Natural killer cell (primary cell): ENCODE data around the gene PVRIG. TPM values are rescaled to one million over a fixed set of nuclear protein-coding genes. Genes with fewer than 3 reads are reported as not detected.
A peak's percentile ranks its signal among the peaks of the same experiment; 100 is the strongest.
"Not testable (repeated sequence)": the region's sequence is repeated elsewhere in the genome, so short reads cannot be mapped to it uniquely, and the experiment has no call there.

Experiments
- ATAC-seq, 3 donors: fragments of 150-1000 bp in 2 of 3; fragments of 200-7000 bp in 1 of 3; cut with Tn5 transposase; 1 replicate in 1 of 3; 2 replicates in 2 of 3; pipeline ENCODE4 v1.10.0; 2021; ENCODE audit warnings: mild to moderate bottlenecking in 2 of 3, moderate library complexity in 2 of 3
- DNase-seq, 2 donors: peaks; one replicate each; pipeline versions ENCODE4 v3.0.0 to v3.0.0-alpha.2; 2013 to 2021; ENCODE audit warnings: mixed read lengths in 1 of 2
- H3K27ac ChIP-seq: one replicate; pipeline ENCODE4 v1.5.1; 2013; ENCODE audit warnings: mild to moderate bottlenecking, low read length
- H3K27me3 ChIP-seq: one replicate; pipeline ENCODE4 v1.6.1; 2013; ENCODE audit warnings: low read length; ENCODE audit not compliant: control insufficient read depth, insufficient read depth
- H3K36me3 ChIP-seq: one replicate; pipeline ENCODE4 v1.6.1; 2013; ENCODE audit warnings: low read length; ENCODE audit not compliant: control insufficient read depth, insufficient read depth
- H3K4me1 ChIP-seq: one replicate; pipeline ENCODE4 v1.6.1; 2013; ENCODE audit warnings: low read length; ENCODE audit not compliant: control insufficient read depth, insufficient read depth
- H3K4me3 ChIP-seq: one replicate; pipeline ENCODE4 v1.5.1; 2013; ENCODE audit warnings: low read length
- H3K9me3 ChIP-seq: one replicate; pipeline ENCODE4 v1.6.1; 2013; ENCODE audit warnings: low read length; ENCODE audit not compliant: control insufficient read depth, insufficient read depth
- H3K27ac Mint-ChIP-seq, 2 donors: one replicate each; pipeline ENCODE4 v1.8.0; 2022; ENCODE audit warnings: mild to moderate bottlenecking in 2 of 2, mixed read lengths in 2 of 2, moderate library complexity in 1 of 2
- H3K27me3 Mint-ChIP-seq, 2 donors: one replicate each; pipeline ENCODE4 v1.8.0; 2022; ENCODE audit warnings: low read depth in 2 of 2, mixed read lengths in 2 of 2
- H3K36me3 Mint-ChIP-seq: one replicate; pipeline ENCODE4 v1.8.0; 2022; ENCODE audit warnings: mixed read lengths
- H3K4me1 Mint-ChIP-seq, 2 donors: one replicate each; pipeline ENCODE4 v1.8.0; 2022; ENCODE audit warnings: mixed read lengths in 2 of 2
- H3K4me3 Mint-ChIP-seq: one replicate; pipeline ENCODE4 v1.8.0; 2022; ENCODE audit warnings: mild to moderate bottlenecking, moderate library complexity, mixed read lengths
- H3K9me3 Mint-ChIP-seq, 2 donors: one replicate each; pipeline ENCODE4 v1.8.0; 2022; ENCODE audit warnings: mixed read lengths in 2 of 2
- CTCF ChIP-seq: fragments of 200-600 bp; IDR thresholded peaks from one replicate; pipeline ENCODE4 v1.8.0; 2022; ENCODE audit warnings: antibody characterized with exemption
- WGBS: methylation state at CpG from one replicate; pipeline ENCODE4 v1.1.7; 2013; ENCODE audit warnings: missing lambda C conversion rate; ENCODE audit not compliant: insufficient coverage; 5-methylcytosine and 5-hydroxymethylcytosine counted together
- intact Hi-C: fragments of 100-400 bp; cut with micrococcal nuclease; formaldehyde crosslinking; loops from one replicate; pipeline ENCODE4 v1.14.2; 2022
- total RNA-seq, 4 donors: library from RNA; stranded (reverse); fragments of 120-200 nt in 1 of 4; gene quantifications; one replicate each; pipeline versions ENCODE4 v1.2.3 to v1.2.4, GENCODE V29; 2013 to 2022

The PVRIG gene
- total RNA-seq, 3 donors from 2014 or later (not counting 1 experiment from before 2014, with no cell fraction given), result 45.6 to 84.1 (median 52.9) TPM

- not testable (repeated sequence) for H3K36me3 Mint-ChIP-seq, H3K9me3 Mint-ChIP-seq, H3K4me3 ChIP-seq, H3K27me3 ChIP-seq, H3K9me3 ChIP-seq, H3K27me3 Mint-ChIP-seq
- intact Hi-C loops, result loop anchor here (2.0 to 5.0 kb wide), 3 partner anchors 27 to 129 kb away; no protein-coding TSS in a partner anchor
- DNase-seq (peak; percentile 74 to 87), ATAC-seq (peak; percentile 12 to 24 (median 15))
- Histone ChIP-seq H3K4me1 (peaks cover 52% of the 10 kb centered on the region), H3K27ac (peak overlapping the region; percentile 96), H3K36me3 (peaks cover 15% of the 10 kb centered on the region)
- H3K4me1 Mint-ChIP-seq, result peaks cover 49 to 52% of the 10 kb centered on the region in 2 donors
- peak overlapping the region; percentile 89 for H3K4me3 Mint-ChIP-seq
- peak; percentile 63 for TF ChIP-seq CTCF
- H3K27ac Mint-ChIP-seq, result peak overlapping the region; percentile 98 to 99
- WGBS, result no CpG with 5 or more reads among the region's 5 CpGs
These were observed 1.8 kb upstream of the PVRIG start for GRCh38 chr7:100217934-100218333.

- Mint-ChIP-seq H3K36me3 (no peaks in the 10 kb centered on the region), H3K4me1 (peaks cover 60 to 65% of the 10 kb centered on the region in 2 donors), H3K9me3 (no peaks in the 10 kb centered on the region), H3K27me3 (no peaks in the 10 kb centered on the region), H3K4me3 (peak overlapping the region; percentile 95), H3K27ac (peak overlapping the region; percentile 98 to 99)
- no peak for TF ChIP-seq CTCF
- no peak for ATAC-seq
- H3K9me3 ChIP-seq, result no peaks in the 10 kb centered on the region
- peaks cover 21% of the 10 kb centered on the region for H3K36me3 ChIP-seq
- WGBS, result 49% methylated on average over 10 of the region's 10 CpGs
- peaks cover 66% of the 10 kb centered on the region for H3K4me1 ChIP-seq
- peak; percentile 27 to 41 for DNase-seq
- intact Hi-C loops, result loop anchor here (5.0 kb wide), 2 partner anchors 87 to 128 kb away; no protein-coding TSS in a partner anchor
- peak overlapping the region; percentile 98 for H3K27ac ChIP-seq
- no peaks in the 10 kb centered on the region for H3K27me3 ChIP-seq
- H3K4me3 ChIP-seq, result peak overlapping the region; percentile 98
These were observed 445 bp upstream of the PVRIG start for GRCh38 chr7:100219271-100219737.

DNA sequence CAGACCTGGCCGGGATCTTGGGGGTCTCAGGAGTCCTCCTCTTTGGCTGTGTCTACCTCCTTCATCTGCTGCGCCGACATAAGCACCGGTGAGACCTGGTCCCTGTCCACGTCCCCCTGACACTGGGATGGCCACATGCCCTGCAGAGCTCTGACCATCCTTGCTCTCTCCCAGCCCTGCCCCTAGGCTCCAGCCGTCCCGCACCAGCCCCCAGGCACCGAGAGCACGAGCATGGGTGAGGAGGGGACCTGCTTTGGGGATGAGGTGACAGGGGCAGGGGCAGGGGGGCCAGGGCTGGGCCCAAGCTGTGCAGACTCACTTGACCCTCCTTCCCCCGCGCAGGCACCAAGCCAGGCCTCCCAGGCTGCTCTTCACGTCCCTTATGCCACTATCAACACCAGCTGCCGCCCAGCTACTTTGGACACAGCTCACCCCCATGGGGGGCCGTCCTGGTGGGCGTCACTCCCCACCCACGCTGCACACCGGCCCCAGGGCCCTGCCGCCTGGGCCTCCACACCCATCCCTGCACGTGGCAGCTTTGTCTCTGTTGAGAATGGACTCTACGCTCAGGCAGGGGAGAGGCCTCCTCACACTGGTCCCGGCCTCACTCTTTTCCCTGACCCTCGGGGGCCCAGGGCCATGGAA is 959 bp downstream of the PVRIG start:
- H3K9me3 ChIP-seq, result no peaks in the 10 kb centered on the region
- no peaks in the 10 kb centered on the region for H3K27me3 ChIP-seq
- Mint-ChIP-seq H3K36me3 (no peaks in the 10 kb centered on the region), H3K27me3 (no peaks in the 10 kb centered on the region), H3K4me3 (peak overlapping the region; percentile 95), H3K9me3 (no peaks in the 10 kb centered on the region), H3K4me1 (peaks cover 54 to 79% of the 10 kb centered on the region in 2 donors), H3K27ac (peak overlapping the region; percentile 98 to 99)
- ATAC-seq (no peak), DNase-seq (no peak)
- peaks cover 25% of the 10 kb centered on the region for H3K36me3 ChIP-seq
- no peak for TF ChIP-seq CTCF
- WGBS, result 23% methylated on average over 19 of the region's 22 CpGs
- H3K4me1 ChIP-seq, result peaks cover 78% of the 10 kb centered on the region
- intact Hi-C loops, result loop anchor here (1.0 to 10.0 kb wide), 2 partner anchors 139 to 204 kb away; partner anchors contain the start of genes MEPCE, ZCWPW1 and ZNF3
- peak overlapping the region; percentile 98 for H3K4me3 ChIP-seq
- H3K27ac ChIP-seq, result peak overlapping the region; percentile 98
